SHP77 treated with DMSO at 0.1 percent for 48 hours (cell line): ENCODE results near the gene LMAN1.

Experiments used
- DNase-seq: peaks from one replicate; lab custom pipeline; 2025; lab: John Stamatoyannopoulos, UW

The LMAN1 gene

DNA sequence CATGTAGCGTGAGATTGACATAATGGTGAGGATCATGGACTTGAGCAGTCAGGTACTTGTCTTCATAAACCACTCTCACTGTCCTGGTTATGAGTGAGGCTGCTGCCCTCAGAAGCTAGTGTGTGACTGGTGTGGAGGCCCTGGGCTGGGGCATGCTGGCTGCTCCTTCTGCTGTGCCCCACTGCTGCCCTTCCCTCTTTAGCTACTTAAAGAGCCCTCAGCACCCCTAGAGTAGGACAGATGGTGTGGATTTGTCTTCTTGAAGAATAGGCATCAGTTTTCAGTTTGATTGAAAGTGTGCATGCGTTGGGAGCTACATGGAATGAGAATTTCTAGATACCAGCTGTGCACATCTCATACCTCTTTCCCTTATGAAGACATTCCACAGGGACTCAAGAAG is 56.1 kb downstream of the LMAN1 start:
- DNase-seq, result no peak

DNA sequence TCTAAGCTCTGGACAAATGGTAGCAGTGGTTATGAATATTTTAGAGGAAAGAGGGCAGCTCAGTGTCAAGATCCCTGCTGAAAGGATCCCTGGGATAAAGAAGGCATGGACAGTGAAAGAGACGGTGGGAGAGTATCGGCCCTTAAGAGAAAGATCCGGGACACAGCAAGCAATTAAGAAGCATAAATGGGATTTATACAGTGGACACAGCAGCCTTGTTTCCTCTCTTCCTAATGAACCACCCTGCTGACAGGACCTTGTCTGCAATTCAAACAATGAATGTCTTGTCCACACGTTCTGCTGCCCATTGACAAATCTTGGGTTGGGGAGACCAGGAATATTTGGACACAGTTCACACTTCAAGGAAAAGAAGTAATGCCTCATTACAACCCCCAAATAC is 57.1 kb downstream of the LMAN1 start:
- no peak for DNase-seq

DNA sequence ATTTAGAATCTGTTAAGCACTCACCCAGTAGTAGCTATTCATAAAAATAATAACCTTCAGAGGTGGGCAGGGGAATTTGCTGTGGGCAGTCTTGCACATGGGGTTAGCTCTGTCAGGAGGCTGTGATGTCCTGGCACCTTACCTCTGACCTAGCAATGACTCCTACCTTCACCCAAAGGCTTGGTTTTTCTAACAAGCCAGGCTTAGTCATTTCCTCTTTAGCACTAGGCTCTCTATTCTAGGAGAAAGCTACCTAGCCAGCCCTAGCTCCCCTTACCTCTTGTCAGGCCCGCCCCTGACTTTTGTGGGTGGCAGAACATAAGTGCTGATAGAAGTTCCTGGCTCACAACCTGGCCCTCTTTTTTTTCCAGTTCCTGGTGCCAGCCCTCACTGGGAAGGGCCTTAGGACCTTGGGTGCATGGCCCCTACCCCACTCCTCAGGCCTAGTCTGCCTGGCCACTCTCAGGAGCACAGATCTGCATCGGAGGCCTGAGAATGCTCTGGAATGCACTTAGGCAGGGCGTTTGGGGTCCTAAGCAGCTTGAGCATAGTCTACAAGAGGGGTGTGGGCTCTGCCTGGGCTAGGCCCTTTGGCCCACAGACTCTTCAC is 58.3 kb downstream of the LMAN1 start:
- DNase-seq, result no peak

- DNase-seq, result no peak
Observed at GRCh38 chr18:59298871-59299270, 60.2 kb downstream of the LMAN1 start.

DNA sequence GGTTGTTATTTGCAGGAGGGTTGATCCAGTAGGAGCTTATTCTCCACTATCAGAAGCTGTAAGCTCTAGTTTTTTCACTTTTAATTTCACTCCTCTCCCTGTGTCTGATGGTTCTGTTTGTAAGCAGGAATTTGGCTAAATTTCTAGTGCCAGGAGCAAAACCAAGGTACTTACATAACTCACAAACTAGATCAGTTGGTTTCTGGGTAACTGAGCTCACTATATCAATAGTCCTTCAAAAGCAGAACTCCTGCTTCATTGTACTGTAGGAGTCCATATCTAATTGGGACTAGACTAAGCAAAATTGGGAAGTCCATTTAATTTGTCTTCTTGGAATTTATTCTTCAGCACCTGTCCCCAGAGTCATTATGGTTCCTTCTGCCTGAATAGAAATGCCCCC is 65.7 kb downstream of the LMAN1 start:
- DNase-seq, result no peak

DNA sequence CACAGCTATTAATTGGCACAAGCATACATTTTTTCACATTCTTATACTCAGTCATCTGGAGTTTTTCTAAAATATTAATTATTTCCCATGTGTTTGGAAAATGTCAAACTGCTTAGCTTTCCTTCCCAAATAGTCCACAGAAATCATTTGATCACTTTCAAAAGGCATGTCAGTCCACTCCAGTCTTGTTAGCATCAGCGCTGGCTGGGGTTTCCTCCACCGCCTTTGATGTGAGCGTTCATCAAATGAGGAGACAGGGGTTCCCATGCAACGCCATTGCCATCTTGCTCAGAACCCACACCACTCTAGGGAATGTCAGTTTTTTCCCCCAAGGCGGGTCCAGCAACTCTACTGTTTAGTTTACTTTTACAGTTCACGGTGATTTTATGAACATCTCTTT is 72.7 kb downstream of the LMAN1 start:
- no peak for DNase-seq

- DNase-seq, result no peak
Observed at GRCh38 chr18:59282341-59282740, 76.7 kb downstream of the LMAN1 start.

DNA sequence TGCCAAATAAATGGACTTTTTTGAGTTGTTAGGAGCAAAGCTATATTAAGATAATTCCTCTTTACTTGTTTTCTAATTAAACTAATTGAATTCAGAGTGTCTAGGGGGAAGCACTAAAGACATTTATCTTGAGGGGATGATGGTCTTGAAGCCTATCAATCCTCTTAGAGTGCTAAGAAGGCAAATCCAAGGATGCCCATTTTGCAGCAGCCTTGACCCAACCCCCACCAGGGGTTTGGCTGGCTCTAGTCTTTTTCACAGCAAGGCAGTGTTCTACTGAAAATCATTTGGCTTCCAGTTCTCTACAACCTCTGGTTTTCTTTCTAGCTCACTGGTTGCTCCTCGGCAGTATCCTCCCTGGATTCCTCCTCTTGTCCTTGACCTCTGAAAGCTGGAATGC is 79.3 kb downstream of the LMAN1 start:
- DNase-seq, result no peak

DNA sequence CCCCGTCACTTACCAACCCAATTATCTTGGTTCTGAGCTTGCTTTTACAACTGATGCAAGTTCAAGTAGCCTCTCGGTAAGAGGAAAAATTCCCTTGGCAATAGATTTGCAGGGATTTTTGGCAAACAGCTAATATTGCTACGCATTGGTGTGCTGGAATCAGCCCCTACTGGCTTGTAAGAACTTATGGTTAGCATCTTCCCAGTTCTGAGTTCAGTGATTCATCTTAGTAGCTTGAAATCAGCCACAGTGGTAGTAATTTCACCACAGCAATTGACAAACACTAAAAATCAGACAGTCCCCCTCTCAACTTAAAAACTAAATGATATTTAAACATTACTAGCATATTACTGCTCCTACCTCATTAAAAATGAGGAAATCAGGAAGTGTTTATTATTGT is 79.9 kb downstream of the LMAN1 start:
- DNase-seq, result no peak

GRCh38 chr18:59278793-59279192 is 80.3 kb downstream of the LMAN1 start:
- no peak for DNase-seq
